Left lung (tissue), 10 donors: Measurements from ENCODE around the gene ZNF287. TPM values are rescaled to one million over a fixed set of nuclear protein-coding genes. Genes with fewer than 3 reads are reported as not detected.

Experiments
- ATAC-seq: fragments of 200-7000 bp; cut with Tn5 transposase; one replicate; pipeline ENCODE4 v1.9.1; 2020; ENCODE audit warnings: moderate library complexity
- DNase-seq, 4 donors: peaks; one replicate each; pipeline ENCODE4 v3.0.0-alpha.2; 2013 to 2020
- H3K27ac ChIP-seq, 2 donors: fragments of 200-600 bp; sonication (generic) in 1 of 2; one replicate each; pipeline versions ENCODE4 v1.5.0 to v1.8.0; 2020 to 2021
- H3K27me3 ChIP-seq, 2 donors: fragments of 200-600 bp; sonication (generic) in 1 of 2; one replicate each; pipeline versions ENCODE4 v1.5.0 to v1.8.0; 2020 to 2021
- H3K36me3 ChIP-seq, 2 donors: fragments of 200-600 bp; sonication (generic) in 1 of 2; one replicate each; pipeline versions ENCODE4 v1.5.0 to v1.8.0; 2020 to 2021
- H3K4me1 ChIP-seq, 2 donors: fragments of 200-600 bp; one replicate each; pipeline ENCODE4 v1.8.0; 2021
- H3K4me3 ChIP-seq, 2 donors: fragments of 200-600 bp; sonication (generic) in 1 of 2; one replicate each; pipeline versions ENCODE4 v1.5.0 to v1.8.0; 2020 to 2021; ENCODE audit warnings: mild to moderate bottlenecking in 1 of 2
- H3K9me3 ChIP-seq, 2 donors: fragments of 200-600 bp; sonication (generic) in 1 of 2; one replicate each; pipeline versions ENCODE4 v1.5.0 to v1.8.0; 2020 to 2021
- intact Hi-C, 2 donors: fragments of 100-400 bp; cut with DNase I; formaldehyde crosslinking; loops; one replicate each; pipeline versions ENCODE4 v1.11.2 to v1.14.2; 2022
- polyA plus RNA-seq, 6 donors: library from polyadenylated mRNA; unstranded; fragments of 120-200 nt; gene quantifications; one replicate each; pipeline ENCODE4 v1.2.1, GENCODE V29; 2013; ENCODE audit not compliant: insufficient read length in 6 of 6
- total RNA-seq, 2 donors: library from RNA; stranded (reverse); fragmentation: NEBNext Ultra II Directional; extraction: Animal tissue kit (Norgen Biotek cat#: 25700); gene quantifications; one replicate each; pipeline ENCODE4 v1.2.1, GENCODE V29; 2021
- TF ChIP-seq, protein P1 (sequence below), 2 donors: fragments of 200-600 bp; sonication (generic) in 1 of 2; IDR thresholded peaks; one replicate each; pipeline versions ENCODE4 v1.5.0 to v1.8.0; 2021; ENCODE audit warnings: antibody characterized with exemption in 2 of 2
- donor health status: DM: no; HTN: yes; CAD: no.
- donor health status: DM: no; HTN: no; CAD: no.

The ZNF287 gene
- total and polyA plus RNA-seq, 8 donors: 3.4 to 10.0 (median 8.4) TPM

- intact Hi-C loops: no loop called here
- Histone ChIP-seq H3K4me1 (peaks cover 0 to 12% of the 10 kb centered on the region in 2 donors), H3K27me3 (peaks cover 0 to 27% of the 10 kb centered on the region in 2 donors), H3K27ac (peak overlapping the region; percentile 51 to 58), H3K4me3 (peak overlapping the region; percentile 56 to 57), H3K9me3 (peaks cover 0 to 3% of the 10 kb centered on the region in 2 donors), H3K36me3 (no peaks in the 10 kb centered on the region)
- TF ChIP-seq, protein P1, sequence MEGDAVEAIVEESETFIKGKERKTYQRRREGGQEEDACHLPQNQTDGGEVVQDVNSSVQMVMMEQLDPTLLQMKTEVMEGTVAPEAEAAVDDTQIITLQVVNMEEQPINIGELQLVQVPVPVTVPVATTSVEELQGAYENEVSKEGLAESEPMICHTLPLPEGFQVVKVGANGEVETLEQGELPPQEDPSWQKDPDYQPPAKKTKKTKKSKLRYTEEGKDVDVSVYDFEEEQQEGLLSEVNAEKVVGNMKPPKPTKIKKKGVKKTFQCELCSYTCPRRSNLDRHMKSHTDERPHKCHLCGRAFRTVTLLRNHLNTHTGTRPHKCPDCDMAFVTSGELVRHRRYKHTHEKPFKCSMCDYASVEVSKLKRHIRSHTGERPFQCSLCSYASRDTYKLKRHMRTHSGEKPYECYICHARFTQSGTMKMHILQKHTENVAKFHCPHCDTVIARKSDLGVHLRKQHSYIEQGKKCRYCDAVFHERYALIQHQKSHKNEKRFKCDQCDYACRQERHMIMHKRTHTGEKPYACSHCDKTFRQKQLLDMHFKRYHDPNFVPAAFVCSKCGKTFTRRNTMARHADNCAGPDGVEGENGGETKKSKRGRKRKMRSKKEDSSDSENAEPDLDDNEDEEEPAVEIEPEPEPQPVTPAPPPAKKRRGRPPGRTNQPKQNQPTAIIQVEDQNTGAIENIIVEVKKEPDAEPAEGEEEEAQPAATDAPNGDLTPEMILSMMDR (IDR thresholded peaks at IDR 0.05): peak; percentile 96 to 99
- ATAC-seq (peak; percentile 99), DNase-seq (peak; percentile 89 to 99 (median 94))
Measured at GRCh38 chr17:16589097-16589969, 20.3 kb upstream of the ZNF287 start.

- TF ChIP-seq, protein P1 (IDR thresholded peaks at IDR 0.05): no peak
- Histone ChIP-seq H3K4me1 (peaks cover 0 to 20% of the 10 kb centered on the region in 2 donors), H3K4me3 (no peak overlapping the region), H3K9me3 (no peaks in the 10 kb centered on the region), H3K27me3 (peaks cover 0 to 29% of the 10 kb centered on the region in 2 donors), H3K27ac (no peak overlapping the region), H3K36me3 (no peaks in the 10 kb centered on the region)
- intact Hi-C loops: no loop called here
- ATAC-seq (no peak), DNase-seq (peak in 2 of 4 donors; percentile 17 to 57)
Measured at GRCh38 chr17:16585796-16586195, 16.8 kb upstream of the ZNF287 start.

DNA sequence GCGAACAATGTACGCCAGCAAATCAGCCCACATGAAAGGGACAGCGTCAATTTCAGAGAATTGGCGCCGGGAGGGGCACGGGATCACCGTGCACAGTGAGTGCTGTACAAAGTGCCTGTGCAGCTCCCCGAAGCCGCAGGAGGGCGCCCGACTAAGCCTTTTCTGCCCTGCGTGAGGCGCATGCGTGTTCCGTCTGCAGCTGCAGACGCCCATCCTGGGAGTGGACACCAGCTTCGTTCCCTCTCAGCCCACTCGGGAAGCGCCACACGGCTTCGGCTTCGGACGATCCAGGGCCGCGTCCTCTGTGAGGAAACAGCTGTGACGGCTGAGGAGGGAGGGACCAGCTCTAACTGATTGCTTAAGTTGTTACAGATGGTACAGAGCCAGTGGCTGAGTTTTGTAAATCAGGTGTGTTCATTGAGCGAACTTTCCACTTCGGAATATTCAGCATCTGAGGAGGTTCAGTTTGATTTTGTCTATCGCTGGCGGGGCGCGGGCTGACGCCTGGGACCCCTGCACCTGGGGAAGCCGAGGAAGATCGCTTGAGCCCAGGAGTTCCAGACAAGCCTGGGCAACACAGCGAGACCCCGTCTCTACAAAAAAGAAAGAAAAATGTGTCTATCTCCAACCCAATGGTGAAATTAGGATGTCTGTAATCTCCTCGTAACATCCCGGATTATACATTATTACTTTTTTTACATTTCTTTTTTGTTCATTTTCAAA, 15.4 kb upstream of the ZNF287 start:
- H3K4me1 ChIP-seq: peaks cover 0 to 17% of the 10 kb centered on the region in 2 donors
- ATAC-seq (peak; percentile 98), DNase-seq (peak; percentile 87 to 96 (median 95))
- H3K9me3 ChIP-seq: no peaks in the 10 kb centered on the region
- no peak overlapping the region for H3K27ac ChIP-seq
- intact Hi-C loops: no loop called here
- H3K36me3 ChIP-seq: no peaks in the 10 kb centered on the region
- peak overlapping the region; percentile 24 to 35 for H3K4me3 ChIP-seq
- peaks cover 0 to 29% of the 10 kb centered on the region in 2 donors for H3K27me3 ChIP-seq
- TF ChIP-seq, protein P1 (IDR thresholded peaks at IDR 0.05): peak; percentile 84 to 96

- ATAC-seq: no peak
- peaks cover 0 to 24% of the 10 kb centered on the region in 2 donors for H3K27me3 ChIP-seq
- H3K9me3 ChIP-seq: no peaks in the 10 kb centered on the region
- no peaks in the 10 kb centered on the region for H3K36me3 ChIP-seq
- H3K27ac ChIP-seq: no peak overlapping the region
- intact Hi-C loops: no loop called here
- TF ChIP-seq, protein P1 (IDR thresholded peaks at IDR 0.05): no peak
- H3K4me3 ChIP-seq: no peak overlapping the region
- H3K4me1 ChIP-seq: peaks cover 0 to 14% of the 10 kb centered on the region in 2 donors
- no peak for DNase-seq
Measured at GRCh38 chr17:16583781-16584180, 14.8 kb upstream of the ZNF287 start.

DNA sequence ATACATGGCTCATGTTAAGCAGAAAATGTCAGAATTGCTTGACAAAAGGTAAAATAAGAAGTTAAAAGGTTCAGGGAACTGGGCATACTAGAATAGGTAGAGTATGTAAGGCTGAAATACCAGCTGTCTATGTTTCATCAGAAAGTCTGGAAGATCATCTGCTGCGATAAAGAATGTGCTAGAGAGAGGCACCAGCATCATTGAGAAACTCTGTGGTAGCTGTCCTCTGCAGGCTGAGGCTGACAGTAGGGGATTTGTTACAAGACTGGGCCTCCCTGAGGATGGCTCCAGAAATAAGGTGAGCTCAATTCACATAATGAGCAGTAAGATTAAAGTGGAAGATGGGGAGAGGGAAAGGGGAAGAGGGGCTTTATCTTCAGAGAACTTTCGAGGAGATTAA, 4.5 kb upstream of the ZNF287 start:
- Histone ChIP-seq H3K27me3 (peaks cover 0 to 17% of the 10 kb centered on the region in 2 donors), H3K4me3 (no peak overlapping the region), H3K4me1 (peaks cover 0 to 9% of the 10 kb centered on the region in 2 donors), H3K9me3 (no peaks in the 10 kb centered on the region), H3K27ac (no peak overlapping the region), H3K36me3 (no peaks in the 10 kb centered on the region)
- intact Hi-C loops: no loop called here
- ATAC-seq (no peak), DNase-seq (no peak)
- TF ChIP-seq, protein P1 (IDR thresholded peaks at IDR 0.05): no peak
